GM06990 (cell line): Measurements from ENCODE around the gene EBNA1BP2.

Experiments used
- DNase-seq: peaks from one replicate; pipeline ENCODE4 v3.0.0-alpha.2; 2011; ENCODE audit not compliant: insufficient read length; ENCODE audit errors: extremely low read depth
- H3K27me3 ChIP-seq: replicated peaks from 2 replicates; pipeline ENCODE4 v1.6.0; 2011; ENCODE audit warnings: low read length; ENCODE audit not compliant: control insufficient read depth, insufficient read depth
- H3K36me3 ChIP-seq: 2 replicates; pipeline ENCODE4 v1.5.1; 2011; ENCODE audit warnings: low read length; ENCODE audit not compliant: control insufficient read depth, insufficient read depth
- H3K4me3 ChIP-seq: replicated peaks from 2 replicates; pipeline ENCODE4 v1.5.1; 2011; ENCODE audit warnings: low read depth, mild to moderate bottlenecking, control low read depth, low read length
- TF ChIP-seq, protein P1 (sequence below): IDR thresholded peaks from 2 replicates; pipeline ENCODE4 v1.5.1; 2011; ENCODE audit warnings: low read length, control low read depth, mild to moderate bottlenecking, inconsistent platforms; ENCODE audit not compliant: insufficient read depth, poor library complexity, severe bottlenecking

Gene EBNA1BP2

DNA sequence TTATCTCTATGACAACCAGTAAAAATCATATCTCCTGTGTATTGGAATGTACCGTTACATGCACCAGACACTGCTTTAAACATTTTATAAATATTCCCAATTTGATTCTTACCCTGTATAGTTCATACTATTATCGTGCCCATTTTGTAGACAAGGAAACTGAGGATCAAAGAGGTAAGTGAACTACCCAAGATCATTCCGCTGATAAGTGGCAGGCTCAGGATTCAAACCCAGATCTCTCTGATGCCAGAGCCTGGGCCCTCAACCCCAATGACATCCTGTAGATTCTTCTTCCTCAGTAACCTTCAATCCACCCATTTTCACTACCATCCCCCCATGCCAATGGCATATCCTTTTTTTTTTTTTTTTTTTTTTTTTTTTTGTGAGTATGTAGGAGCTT, 12.3 kb upstream of the EBNA1BP2 start:
- no peaks in the 10 kb centered on the region for H3K27me3 ChIP-seq
- H3K4me3 ChIP-seq = no peak overlapping the region
- DNase-seq = no peak
- TF ChIP-seq, protein P1, sequence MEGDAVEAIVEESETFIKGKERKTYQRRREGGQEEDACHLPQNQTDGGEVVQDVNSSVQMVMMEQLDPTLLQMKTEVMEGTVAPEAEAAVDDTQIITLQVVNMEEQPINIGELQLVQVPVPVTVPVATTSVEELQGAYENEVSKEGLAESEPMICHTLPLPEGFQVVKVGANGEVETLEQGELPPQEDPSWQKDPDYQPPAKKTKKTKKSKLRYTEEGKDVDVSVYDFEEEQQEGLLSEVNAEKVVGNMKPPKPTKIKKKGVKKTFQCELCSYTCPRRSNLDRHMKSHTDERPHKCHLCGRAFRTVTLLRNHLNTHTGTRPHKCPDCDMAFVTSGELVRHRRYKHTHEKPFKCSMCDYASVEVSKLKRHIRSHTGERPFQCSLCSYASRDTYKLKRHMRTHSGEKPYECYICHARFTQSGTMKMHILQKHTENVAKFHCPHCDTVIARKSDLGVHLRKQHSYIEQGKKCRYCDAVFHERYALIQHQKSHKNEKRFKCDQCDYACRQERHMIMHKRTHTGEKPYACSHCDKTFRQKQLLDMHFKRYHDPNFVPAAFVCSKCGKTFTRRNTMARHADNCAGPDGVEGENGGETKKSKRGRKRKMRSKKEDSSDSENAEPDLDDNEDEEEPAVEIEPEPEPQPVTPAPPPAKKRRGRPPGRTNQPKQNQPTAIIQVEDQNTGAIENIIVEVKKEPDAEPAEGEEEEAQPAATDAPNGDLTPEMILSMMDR = no peak
- H3K36me3 ChIP-seq = no peaks in the 10 kb centered on the region

DNA sequence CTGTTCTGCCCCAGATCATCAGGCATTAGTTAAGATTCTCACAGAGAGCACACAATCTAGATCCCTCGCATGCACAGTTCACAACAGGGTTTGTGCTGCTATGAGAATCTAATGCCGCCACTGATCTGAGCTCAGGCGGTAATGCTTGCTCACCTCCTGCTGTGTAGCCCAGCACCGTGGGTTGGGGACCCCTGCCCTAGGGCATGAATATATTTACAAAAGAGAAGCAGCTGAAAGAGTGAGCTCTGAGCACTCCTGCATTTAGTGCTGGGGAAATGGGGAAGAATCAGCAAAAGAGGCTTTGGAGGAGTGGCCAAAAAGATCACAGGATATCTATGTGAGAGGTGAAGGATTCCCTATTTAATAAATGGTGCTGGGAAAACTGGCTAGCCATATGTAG, 5.6 kb upstream of the EBNA1BP2 start:
- TF ChIP-seq, protein P1 = no peak
- Histone ChIP-seq H3K27me3 (no peaks in the 10 kb centered on the region), H3K36me3 (no peaks in the 10 kb centered on the region), H3K4me3 (no peak overlapping the region)
- DNase-seq = no peak

DNA sequence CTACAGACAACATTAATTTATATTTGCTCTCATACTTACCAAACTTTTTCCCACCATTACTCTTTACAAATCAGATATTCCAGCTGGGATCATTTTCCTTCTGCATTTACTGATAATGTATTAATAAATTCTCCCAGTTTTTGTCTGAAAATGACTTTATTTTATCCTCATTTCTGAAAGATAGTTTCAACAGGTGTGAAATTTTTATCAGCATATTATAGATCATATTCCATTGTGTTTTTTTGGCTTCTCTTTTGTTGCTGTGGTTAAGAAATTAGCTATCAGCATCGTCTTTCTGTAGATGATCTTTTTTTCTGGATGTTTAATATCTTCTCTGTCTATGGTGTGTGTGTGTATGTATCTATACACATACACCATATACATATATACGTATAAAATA, 2.8 kb upstream of the EBNA1BP2 start:
- TF ChIP-seq, protein P1 = no peak
- DNase-seq = no peak
- Histone ChIP-seq H3K36me3 (peaks cover 2% of the 10 kb centered on the region; the same call in 1 of the 2 replicates), H3K27me3 (no peaks in the 10 kb centered on the region), H3K4me3 (no peak overlapping the region)

DNA sequence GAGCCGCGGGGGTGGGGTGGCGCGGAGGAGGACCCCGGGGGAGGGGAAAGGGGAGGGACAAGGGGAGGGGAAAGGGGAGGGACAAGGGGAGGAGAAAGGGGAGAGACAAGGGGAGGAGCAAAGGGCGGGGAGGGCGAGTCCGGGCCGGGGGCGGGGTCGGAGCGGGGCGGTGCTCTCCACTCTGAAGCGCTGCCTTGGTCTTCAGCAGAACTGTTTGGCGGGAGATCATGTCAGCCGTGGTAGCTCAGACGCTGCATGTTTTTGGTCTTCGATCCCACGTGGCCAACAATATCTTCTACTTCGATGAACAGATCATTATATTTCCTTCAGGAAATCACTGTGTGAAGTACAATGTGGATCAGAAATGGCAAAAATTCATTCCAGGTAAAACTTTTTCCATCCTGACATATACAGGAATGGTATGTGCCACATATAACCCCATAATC, 460 bp upstream of the EBNA1BP2 start:
- peaks cover 9% of the 10 kb centered on the region for H3K36me3 ChIP-seq
- TF ChIP-seq, protein P1 = no peak
- no peaks in the 10 kb centered on the region for H3K27me3 ChIP-seq
- peak; percentile 87 for DNase-seq
- H3K4me3 ChIP-seq = peak overlapping the region; percentile 99

DNA sequence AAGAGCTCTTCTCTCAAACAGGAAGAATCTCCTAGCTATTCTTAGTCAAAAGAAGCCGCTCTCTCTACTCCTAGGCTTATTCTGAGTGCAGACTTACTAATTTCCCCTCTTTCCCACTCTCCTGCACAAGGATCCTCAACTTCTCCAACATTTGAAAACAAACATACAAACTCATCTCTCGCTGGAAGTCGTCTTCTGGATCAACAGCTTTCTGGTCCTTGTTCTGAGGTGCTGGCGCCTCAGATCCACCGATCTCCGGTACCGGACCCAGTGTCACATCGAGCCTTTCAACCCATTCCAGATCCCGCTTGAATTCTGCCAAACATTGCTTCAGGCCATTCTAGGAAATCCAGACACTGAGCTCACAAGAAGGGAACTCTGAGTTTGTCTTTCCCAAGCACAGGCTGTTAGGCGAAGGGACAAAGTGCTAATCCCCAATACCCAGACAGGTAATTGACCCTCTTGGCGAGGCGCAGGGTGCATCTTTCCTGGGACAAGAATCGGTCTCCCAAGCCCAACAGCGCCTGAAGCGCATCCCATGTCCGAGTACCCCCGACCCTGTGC, 696 bp downstream of the EBNA1BP2 start:
- H3K36me3 ChIP-seq = peaks cover 12% of the 10 kb centered on the region
- DNase-seq = no peak

More for the DNA sequence above, 696 bp downstream of the EBNA1BP2 start:
- TF ChIP-seq, protein P1 = no peak
- H3K27me3 ChIP-seq = no peaks in the 10 kb centered on the region
- H3K4me3 ChIP-seq = peak overlapping the region; percentile 99
